ENCODE data around the gene CACNG4. TPM values are rescaled to one million over a fixed set of nuclear protein-coding genes. Genes with fewer than 3 reads are reported as not detected.
"Not testable (repeated sequence)": the region's sequence is repeated elsewhere in the genome, so short reads cannot be mapped to it uniquely, and the experiment has no call there.

CACNG4 gene
- total RNA-seq, 1 donor from 2014 or later = 44.5 TPM

- no peak for DNase-seq
These were observed 54.2 kb downstream of the CACNG4 start for GRCh38 chr17:67018471-67019434.

DNA sequence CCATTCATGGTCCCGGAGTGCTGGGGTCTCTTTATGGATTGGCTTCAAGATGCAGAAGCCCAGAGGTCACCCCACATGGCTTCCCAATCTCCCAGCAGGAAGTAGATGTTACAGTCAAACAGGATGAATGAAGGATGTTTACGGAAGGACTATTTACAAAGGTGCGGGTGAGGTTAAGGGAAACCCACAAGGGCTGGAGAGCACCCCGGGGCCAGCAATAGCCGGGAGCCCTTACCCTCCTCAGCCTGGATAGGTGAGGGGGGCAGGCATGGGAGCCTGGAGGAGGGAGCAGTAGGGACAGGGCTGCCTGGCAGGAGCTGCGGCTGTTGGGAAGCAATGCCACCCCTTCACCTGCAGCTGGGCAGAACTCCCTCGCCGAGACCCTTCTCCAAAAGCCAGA lies 55.3 kb downstream of the CACNG4 start:
- no peak for DNase-seq

- peak; percentile 10 for DNase-seq
These were observed 55.8 kb downstream of the CACNG4 start for GRCh38 chr17:67020293-67020766.

- DNase-seq = no peak
These were observed 56.7 kb downstream of the CACNG4 start for GRCh38 chr17:67021196-67021595.

DNA sequence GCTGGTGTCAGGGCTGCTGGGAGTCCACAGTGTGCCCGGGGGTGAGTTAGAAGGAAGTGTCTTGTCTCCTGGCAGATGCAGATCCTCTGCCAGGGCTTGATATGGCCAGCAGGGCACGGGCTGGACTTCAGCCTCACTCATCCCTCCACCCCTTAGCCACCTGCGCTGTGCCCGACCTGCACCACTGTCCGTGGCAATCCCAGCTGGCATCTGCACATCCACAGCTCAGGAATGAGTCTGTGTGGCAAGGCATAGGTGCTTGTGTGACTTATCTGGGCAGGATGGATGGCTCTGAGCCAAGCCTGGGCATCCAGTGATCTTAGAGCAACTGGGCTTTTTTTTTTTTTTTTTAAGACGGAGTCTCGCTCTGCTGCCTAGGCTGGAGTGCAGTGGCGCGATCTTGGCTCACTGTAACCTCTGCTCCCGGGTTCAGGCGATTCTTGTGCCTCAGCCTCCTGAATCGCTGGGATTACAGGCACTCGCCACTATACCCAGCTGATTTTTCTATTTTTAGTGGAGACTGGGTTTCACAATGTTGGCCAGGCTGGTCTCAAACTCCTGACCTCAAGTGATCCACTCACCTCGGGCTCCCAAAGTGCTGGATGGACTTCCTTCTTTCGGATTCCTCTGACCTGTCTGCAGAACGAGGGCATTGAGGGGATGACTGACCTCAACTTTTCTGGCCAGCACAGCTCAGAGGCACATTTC lies 57.4 kb downstream of the CACNG4 start:
- no peak for DNase-seq

DNA sequence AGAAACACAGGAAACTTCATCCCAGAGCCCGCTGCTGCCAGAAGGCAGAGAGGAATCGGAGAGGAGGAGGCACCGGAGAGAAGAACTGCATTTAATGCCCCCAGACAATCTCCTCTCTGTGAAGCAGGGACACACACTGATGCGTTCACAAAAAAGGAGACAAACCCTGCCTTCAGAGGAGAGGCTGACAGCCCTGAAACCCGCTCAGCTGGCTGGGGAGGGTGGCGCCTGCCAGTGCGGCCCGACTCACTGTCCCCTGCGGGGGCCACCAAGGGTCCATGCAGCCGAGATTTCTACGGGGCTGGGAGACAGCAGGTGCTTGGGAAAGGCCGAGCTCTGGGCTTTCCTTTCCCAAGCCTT lies 57.9 kb downstream of the CACNG4 start:
- no peak for DNase-seq

GRCh38 chr17:67024736-67025135 lies 60.2 kb downstream of the CACNG4 start:
- no peak for DNase-seq

- DNase-seq = no peak
These were observed 60.8 kb downstream of the CACNG4 start for GRCh38 chr17:67025216-67025792.

DNA sequence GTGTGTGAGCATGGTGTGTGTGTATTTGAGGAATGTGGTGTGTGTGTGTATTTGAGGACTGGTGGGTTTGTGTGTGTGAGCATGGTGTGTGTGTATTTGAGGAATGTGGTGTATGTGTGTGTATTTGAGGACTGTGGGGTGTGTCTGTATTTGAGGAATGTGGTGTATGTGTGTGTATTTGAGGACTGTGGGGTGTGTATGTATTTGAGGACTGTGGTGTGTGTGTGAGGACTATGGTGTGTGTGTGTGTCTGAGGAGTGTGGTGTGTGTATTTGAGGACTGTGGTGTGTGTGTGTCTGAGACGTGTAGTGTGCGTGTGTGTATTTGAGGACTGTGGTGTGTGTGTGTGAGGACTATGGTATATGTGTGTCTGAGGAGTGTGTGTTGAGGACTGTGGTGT lies 61.8 kb downstream of the CACNG4 start:
- no peak for DNase-seq

DNA sequence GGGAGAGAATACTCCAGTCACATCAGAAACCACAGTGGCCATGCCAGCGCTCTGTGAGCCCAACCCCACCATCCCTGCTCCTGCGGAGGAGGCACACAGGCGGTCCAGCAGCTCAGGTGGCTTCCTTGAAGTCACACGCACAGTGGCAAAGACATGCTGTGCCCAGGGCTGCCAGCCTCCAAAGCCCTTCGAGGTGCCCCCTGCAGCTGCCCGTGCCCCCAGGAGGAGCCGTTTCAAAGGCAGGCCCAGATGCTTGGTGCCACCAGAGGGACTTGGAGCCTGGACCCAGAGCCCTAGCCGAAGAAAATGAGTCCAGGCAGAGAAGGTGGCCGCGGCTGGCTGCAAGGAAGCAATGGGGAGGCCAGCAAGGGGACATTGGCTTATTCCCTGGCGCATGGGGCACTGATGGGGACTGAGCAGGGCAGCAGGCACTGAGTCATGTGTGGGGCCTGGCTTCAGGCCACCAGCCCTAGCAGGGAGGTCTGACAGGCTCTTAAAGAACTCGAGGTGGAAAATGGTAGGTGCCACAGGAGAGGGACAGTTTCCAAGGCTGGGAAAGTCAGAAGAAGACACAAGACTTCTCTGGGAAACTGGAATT lies 62.6 kb downstream of the CACNG4 start:
- DNase-seq = no peak

DNA sequence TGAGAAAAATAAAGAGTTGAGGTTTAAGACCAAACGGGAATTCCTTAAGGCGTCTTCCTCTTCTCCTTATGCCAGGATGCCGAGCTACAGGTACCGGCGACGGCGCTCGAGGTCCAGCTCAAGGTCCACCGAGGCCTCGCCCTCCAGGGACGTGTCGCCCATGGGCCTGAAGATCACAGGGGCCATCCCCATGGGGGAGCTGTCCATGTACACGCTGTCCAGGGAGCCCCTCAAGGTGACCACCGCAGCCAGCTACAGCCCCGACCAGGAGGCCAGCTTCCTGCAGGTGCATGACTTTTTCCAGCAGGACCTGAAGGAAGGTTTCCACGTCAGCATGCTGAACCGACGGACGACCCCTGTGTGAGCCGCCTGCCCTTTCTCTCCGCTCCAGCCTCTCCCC lies 66.1 kb downstream of the CACNG4 start:
- DNase-seq = no peak

- DNase-seq = no peak
These were observed 67.9 kb downstream of the CACNG4 start for GRCh38 chr17:67032382-67032781.

- no peak for DNase-seq
These were observed 68.5 kb downstream of the CACNG4 start for GRCh38 chr17:67032985-67033384.

- DNase-seq = no peak
These were observed 69.1 kb downstream of the CACNG4 start for GRCh38 chr17:67033613-67034012.

DNA sequence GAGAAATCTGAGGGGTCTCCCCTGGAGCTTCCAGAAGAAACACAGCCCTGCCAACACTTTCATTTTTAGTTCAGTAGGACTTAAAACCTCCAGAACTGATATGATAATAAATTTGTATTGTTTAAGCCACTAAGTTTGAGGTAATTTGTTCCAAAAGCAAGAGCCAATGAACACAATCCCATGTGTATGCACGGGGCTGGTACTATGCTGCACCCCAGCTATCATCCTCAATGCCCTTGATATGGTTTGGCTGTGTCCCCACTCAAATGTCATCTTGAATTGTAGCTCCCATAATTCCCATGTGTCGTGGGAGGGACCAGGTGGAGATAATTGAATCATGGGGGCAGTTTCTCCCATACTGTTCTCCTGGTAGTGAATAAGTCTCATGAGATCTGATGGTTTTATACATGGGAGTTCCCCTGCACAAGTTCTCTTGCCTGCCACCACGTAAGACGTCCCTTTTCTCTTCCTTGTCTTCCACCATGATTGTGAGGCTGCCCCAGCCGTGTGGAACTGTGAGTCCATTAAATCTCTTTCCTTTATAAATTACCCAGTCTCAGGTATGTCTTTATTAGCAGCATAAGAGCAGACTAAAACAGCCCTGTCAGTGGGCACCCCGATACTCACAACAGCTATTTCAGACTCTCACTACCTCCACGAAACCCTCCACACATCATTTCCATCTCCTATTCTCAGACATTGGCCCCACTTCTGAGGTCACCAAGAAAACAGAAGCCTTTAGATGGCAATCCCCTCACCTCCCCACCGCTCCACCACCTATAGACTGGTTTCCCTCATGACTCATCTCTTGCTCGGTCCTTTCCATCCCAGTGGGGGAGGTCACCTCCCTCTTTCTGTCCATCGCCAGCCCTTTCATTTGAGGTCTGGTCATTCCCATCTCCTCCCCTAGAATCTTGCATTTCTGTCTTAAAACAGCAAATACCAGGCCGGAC lies 70.9 kb downstream of the CACNG4 start:
- DNase-seq = no peak

DNA sequence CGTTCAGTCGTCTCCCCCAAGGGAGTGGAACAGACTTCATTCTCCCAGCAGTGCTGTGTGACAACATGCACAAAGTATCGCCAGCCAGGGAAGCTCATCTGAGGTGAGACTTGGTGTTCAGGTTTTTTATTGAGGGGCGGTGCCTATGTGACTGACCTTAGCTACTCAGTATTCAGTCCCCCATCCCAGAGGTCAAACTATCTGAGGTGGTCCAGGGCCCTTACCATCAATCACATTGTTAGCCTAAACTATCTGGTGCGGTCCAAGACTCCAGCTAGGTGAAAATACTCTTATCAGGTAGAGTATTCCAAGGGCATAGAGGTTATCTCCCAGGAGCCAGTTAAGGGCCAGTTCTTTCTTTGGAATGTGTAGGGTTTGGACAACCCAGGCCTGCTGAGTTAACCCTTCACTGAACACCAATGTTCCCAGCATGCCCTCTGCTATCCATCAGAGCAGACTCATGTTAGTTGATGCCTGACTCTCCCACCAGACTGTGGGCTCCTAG lies 74.4 kb downstream of the CACNG4 start:
- DNase-seq = no peak

- DNase-seq = no peak
These were observed 76.1 kb downstream of the CACNG4 start for GRCh38 chr17:67040652-67041051.

DNA sequence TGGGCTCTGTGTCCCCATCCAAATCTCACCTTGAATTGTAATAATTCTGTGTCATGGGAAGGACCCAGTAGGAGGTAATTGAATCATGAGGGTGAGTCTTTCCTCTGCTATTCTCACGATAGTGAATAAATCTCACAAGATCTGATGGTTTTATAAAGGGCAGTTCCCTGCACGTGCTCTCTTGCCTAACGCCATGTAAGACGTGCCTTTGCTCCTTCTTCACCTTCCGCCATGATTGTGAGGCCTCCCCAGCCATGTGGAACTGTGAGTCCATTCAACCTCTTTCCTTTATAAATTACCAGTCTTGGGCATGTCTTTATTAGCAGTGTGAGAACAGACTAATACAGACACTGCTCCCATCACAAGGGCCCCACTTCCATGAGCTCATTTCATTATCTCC lies 76.6 kb downstream of the CACNG4 start:
- not testable (repeated sequence) for DNase-seq

DNA sequence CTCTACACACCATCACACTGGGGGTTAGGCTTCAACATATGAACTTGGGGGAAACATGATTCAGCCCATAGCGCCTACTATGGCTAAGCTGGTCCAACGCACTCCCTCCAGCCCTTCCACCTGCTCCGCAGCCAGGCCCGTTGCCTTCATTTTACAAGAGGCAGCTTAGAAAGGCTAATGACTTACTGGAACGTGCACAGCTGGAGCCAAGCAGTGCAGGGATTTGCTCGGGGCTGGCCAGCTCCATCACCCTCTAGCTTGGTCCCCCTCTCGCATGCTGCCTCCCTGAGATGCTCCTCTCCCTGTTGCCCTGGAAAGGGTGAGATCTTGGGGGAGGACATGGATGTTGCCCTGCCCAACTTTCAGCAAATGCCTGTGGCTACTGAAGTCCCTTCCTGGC lies 77.0 kb downstream of the CACNG4 start:
- DNase-seq = no peak

- DNase-seq = no peak
These were observed 77.7 kb downstream of the CACNG4 start for GRCh38 chr17:67041941-67042899.

All from occipital lobe (tissue), 2 donors.